Tongue (tissue), 3 donors: ENCODE measurements around the gene TRAF4. TPM values are rescaled to one million over a fixed set of nuclear protein-coding genes. Genes with fewer than 3 reads are reported as not detected.
"Not testable (repeated sequence)": the region's sequence is repeated elsewhere in the genome, so short reads cannot be mapped to it uniquely, and the experiment has no call there.

ENCODE experiments used
- DNase-seq: peaks from one replicate; pipeline ENCODE4 v3.0.0-alpha.2; 2015
- small RNA-seq: library from RNA; depleted of rRNA; stranded (forward); fragments of <200 nt; gene quantifications from one replicate; pipeline ENCODE3, GENCODE V24; 2014; ENCODE audit warnings: low replicate concordance
- total RNA-seq: library from RNA; depleted of rRNA; stranded (reverse); fragments of >200 nt; gene quantifications from one replicate; pipeline ENCODE4 v1.2.3, GENCODE V29; 2014

The TRAF4 gene
- total RNA-seq, 1 donor from 2014 or later, result 18.6 TPM

GRCh38 chr17:28783161-28783560 is 39.4 kb downstream of the TRAF4 start:
- no peak for DNase-seq

- DNase-seq, result no peak
Observed at GRCh38 chr17:28788100-28788499, 44.3 kb downstream of the TRAF4 start.

GRCh38 chr17:28792877-28793661 is 49.3 kb downstream of the TRAF4 start:
- no peak for DNase-seq

- not testable (repeated sequence) for DNase-seq
Observed at GRCh38 chr17:28794846-28795441, 51.1 kb downstream of the TRAF4 start.

- DNase-seq, result no peak
Observed at GRCh38 chr17:28796062-28796461, 52.3 kb downstream of the TRAF4 start.

Small RNA genes within 50 kb of the gene (small RNA-seq; reads per million reads assigned to genes)
- gene SNORD42A, result not detected
- gene SNORD42B, result 0.10 reads per million
- not detected for gene SNORD4A
- gene SNORD4B, result not detected

Other genes starting within 250 kb of the TRAF4 start
- gene FOXN1, start 237.7 kb upstream of the TRAF4 start, total RNA-seq, result 0.21 TPM
- 15.1 TPM for gene UNC119, start 191.4 kb upstream of the TRAF4 start, total RNA-seq
- gene PIGS, start 172.5 kb upstream of the TRAF4 start, total RNA-seq, result 52.4 TPM
- gene ALDOC, start 167.1 kb upstream of the TRAF4 start, total RNA-seq, result 10.7 TPM
- gene SPAG5, start 145.0 kb upstream of the TRAF4 start, total RNA-seq, result 12.0 TPM
- gene RSKR, start 129.8 kb upstream of the TRAF4 start, total RNA-seq, result 6.9 TPM
- gene BLTP2, start 98.9 kb upstream of the TRAF4 start, total RNA-seq, result 104 TPM
- 41.4 TPM for gene SDF2, start 82.1 kb upstream of the TRAF4 start, total RNA-seq
- 51.7 TPM for gene SUPT6H, start 81.8 kb upstream of the TRAF4 start, total RNA-seq
- 0.21 TPM for gene PROCA1, start 32.1 kb upstream of the TRAF4 start, total RNA-seq
- gene RAB34, start 26.1 kb upstream of the TRAF4 start, total RNA-seq, result 78.9 TPM
- 554 TPM for gene RPL23A, start 24.0 kb upstream of the TRAF4 start, total RNA-seq
- gene TLCD1, start 17.8 kb upstream of the TRAF4 start, total RNA-seq, result not detected
- 4.1 TPM for gene NEK8, start 15.2 kb upstream of the TRAF4 start, total RNA-seq
- 3.2 TPM for gene FAM222B, start 98.8 kb downstream of the TRAF4 start, total RNA-seq
- gene ERAL1, start 111.0 kb downstream of the TRAF4 start, total RNA-seq, result 30.4 TPM
- gene FLOT2, start 153.7 kb downstream of the TRAF4 start, total RNA-seq, result 51.2 TPM
- gene DHRS13, start 159.1 kb downstream of the TRAF4 start, total RNA-seq, result 18.2 TPM
- 23.2 TPM for gene PHF12, start 207.5 kb downstream of the TRAF4 start, total RNA-seq